ENCODE results near the gene ROPN1. TPM values are rescaled to one million over a fixed set of nuclear protein-coding genes. Genes with fewer than 3 reads are reported as not detected.

Gene ROPN1
- total RNA-seq, 1 experiment from 2014 or later: not detected

DNA sequence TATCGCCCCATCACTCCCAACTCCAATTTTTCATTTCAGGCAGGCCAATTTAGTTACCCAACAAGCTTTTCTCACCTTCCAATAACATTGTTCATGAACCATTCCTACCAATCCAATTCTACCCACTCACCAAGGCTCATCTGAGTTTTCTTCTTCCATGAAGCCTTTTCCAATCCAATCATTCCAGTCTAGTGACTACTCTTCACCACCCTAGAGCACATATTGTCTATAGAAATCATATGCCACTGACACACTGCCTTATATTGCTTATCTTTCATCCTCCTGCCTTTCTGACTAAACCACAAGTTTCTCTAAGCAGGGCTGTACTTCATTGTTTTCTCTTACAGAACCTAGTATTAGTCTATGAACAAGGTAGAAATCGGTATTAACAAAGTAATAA, 42.3 kb downstream of the ROPN1 start:
- H3K79me2 ChIP-seq (ENCODE audit: insufficient read depth, low read length): no peaks in the 10 kb centered on the region
- no peak overlapping the region for H2AFZ ChIP-seq (ENCODE audit: low read depth, low read length, poor library complexity, severe bottlenecking)
- RAD21 ChIA-PET (ENCODE audit: low non-redundant PET in 1 of 2, low total read pairs in 2 of 2, uncharacterized antibody in 2 of 2, unreplicated experiment in 2 of 2): no interaction called here
- H3K27ac ChIP-seq (ENCODE audit: low read depth, low read length): no peak overlapping the region
- DNase-seq (ENCODE audit: low read depth, low spot score) (no peak), ATAC-seq (no peak)
- no peak overlapping the region for H3K9ac ChIP-seq (ENCODE audit: low read length)
- no peak overlapping the region for H3K4me3 ChIP-seq (replicated peaks in 1 of 2; ENCODE audit: low read depth in 1 of 2, low read length in 2 of 2)
- intact Hi-C loops (cut with micrococcal nuclease): no loop called here
- H3K9me3 ChIP-seq (ENCODE audit: control insufficient read depth in 1 of 2, insufficient read depth in 1 of 2, low read depth in 1 of 2, low read length in 2 of 2): no peaks in the 10 kb centered on the region
- no peaks in the 10 kb centered on the region for H4K20me1 ChIP-seq (ENCODE audit: insufficient read depth)
- H3K4me2 ChIP-seq (ENCODE audit: low read length): no peak overlapping the region
- POLR2A ChIA-PET: no interaction called here
- CTCF ChIA-PET: no interaction called here
- no TSS peak for BruUV-seq (replicated peaks)
- TF ChIP-seq ELF1 (IDR thresholded peaks at IDR 0.05; ENCODE audit: borderline replicate concordance, low read depth): no peak
- no peak for TF ChIP-seq SP1 (IDR thresholded peaks at IDR 0.05; ENCODE audit: low read depth)
- no peak for TF ChIP-seq EGR1 (IDR thresholded peaks at IDR 0.05; ENCODE audit: low read depth)
- TF ChIP-seq POLR2AphosphoS5 (IDR thresholded peaks at IDR 0.05; ENCODE audit: low read depth, low read length): no peak
- TF ChIP-seq ZNF274 (IDR thresholded peaks at IDR 0.05; ENCODE audit: low read depth, low read length): no peak
- TF ChIP-seq CBX3 (IDR thresholded peaks at IDR 0.05; ENCODE audit: low read depth): no peak
- TF ChIP-seq SIN3A (IDR thresholded peaks at IDR 0.05; ENCODE audit: low read depth): no peak
- TF ChIP-seq SRF (IDR thresholded peaks at IDR 0.05; ENCODE audit: low read depth): no peak
- TF ChIP-seq, protein P1, sequence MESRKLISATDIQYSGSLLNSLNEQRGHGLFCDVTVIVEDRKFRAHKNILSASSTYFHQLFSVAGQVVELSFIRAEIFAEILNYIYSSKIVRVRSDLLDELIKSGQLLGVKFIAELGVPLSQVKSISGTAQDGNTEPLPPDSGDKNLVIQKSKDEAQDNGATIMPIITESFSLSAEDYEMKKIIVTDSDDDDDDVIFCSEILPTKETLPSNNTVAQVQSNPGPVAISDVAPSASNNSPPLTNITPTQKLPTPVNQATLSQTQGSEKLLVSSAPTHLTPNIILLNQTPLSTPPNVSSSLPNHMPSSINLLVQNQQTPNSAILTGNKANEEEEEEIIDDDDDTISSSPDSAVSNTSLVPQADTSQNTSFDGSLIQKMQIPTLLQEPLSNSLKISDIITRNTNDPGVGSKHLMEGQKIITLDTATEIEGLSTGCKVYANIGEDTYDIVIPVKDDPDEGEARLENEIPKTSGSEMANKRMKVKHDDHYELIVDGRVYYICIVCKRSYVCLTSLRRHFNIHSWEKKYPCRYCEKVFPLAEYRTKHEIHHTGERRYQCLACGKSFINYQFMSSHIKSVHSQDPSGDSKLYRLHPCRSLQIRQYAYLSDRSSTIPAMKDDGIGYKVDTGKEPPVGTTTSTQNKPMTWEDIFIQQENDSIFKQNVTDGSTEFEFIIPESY (IDR thresholded peaks at IDR 0.05; ENCODE audit: extremely low read depth, insufficient replicate concordance, low read length): no peak
- TF ChIP-seq, protein P2, sequence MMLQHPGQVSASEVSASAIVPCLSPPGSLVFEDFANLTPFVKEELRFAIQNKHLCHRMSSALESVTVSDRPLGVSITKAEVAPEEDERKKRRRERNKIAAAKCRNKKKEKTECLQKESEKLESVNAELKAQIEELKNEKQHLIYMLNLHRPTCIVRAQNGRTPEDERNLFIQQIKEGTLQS (IDR thresholded peaks at IDR 0.05): no peak
- TF ChIP-seq, protein P3, sequence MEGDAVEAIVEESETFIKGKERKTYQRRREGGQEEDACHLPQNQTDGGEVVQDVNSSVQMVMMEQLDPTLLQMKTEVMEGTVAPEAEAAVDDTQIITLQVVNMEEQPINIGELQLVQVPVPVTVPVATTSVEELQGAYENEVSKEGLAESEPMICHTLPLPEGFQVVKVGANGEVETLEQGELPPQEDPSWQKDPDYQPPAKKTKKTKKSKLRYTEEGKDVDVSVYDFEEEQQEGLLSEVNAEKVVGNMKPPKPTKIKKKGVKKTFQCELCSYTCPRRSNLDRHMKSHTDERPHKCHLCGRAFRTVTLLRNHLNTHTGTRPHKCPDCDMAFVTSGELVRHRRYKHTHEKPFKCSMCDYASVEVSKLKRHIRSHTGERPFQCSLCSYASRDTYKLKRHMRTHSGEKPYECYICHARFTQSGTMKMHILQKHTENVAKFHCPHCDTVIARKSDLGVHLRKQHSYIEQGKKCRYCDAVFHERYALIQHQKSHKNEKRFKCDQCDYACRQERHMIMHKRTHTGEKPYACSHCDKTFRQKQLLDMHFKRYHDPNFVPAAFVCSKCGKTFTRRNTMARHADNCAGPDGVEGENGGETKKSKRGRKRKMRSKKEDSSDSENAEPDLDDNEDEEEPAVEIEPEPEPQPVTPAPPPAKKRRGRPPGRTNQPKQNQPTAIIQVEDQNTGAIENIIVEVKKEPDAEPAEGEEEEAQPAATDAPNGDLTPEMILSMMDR (IDR thresholded peaks at IDR 0.05 in 2 of 3, conservative IDR thresholded peaks at IDR 0.05 in 1 of 3; ENCODE audit: borderline replicate concordance in 1 of 3, insufficient read depth in 1 of 3, low read depth in 2 of 3, low read length in 2 of 3): no peak
- H3K27me3 ChIP-seq (ENCODE audit: insufficient read depth, low read length): no peaks in the 10 kb centered on the region
- no peaks in the 10 kb centered on the region for H3K9me2 ChIP-seq (ENCODE audit: insufficient read depth)
- no peaks in the 10 kb centered on the region for H3K4me1 ChIP-seq (ENCODE audit: control insufficient read depth in 1 of 2, insufficient read depth in 2 of 2, low read length in 2 of 2)
- peaks cover 35 to 45% of the 10 kb centered on the region in 2 experiments; a peak in 3 of 4 replicates for H3K36me3 ChIP-seq (ENCODE audit: control insufficient read depth in 1 of 2, insufficient read depth in 2 of 2, low read length in 2 of 2)
